A549 treated with Hydrocortisone at 1 μM for 4 hours (cell line): ENCODE data around the gene SEC23B. TPM values are rescaled to one million over a fixed set of nuclear protein-coding genes. Genes with fewer than 3 reads are reported as not detected.

Experiments
- total RNA-seq: library from RNA; stranded (reverse); fragments of 200-300 nt; extraction: Qiagen RNA extraction; gene quantifications from 5 replicates; pipeline ENCODE4 v1.2.3, GENCODE V29; 2022

Gene SEC23B
- 52.1 to 64.9 TPM (median 53.9 TPM) in 5 replicates for total RNA-seq

GRCh38 chr20:18507218-18508191 is at the start of gene SEC23B:
Gene SEC23B (plus strand): TSS chr20:18507940. CDS start chr20:18510836, 2,896 bp downstream.

DNA sequence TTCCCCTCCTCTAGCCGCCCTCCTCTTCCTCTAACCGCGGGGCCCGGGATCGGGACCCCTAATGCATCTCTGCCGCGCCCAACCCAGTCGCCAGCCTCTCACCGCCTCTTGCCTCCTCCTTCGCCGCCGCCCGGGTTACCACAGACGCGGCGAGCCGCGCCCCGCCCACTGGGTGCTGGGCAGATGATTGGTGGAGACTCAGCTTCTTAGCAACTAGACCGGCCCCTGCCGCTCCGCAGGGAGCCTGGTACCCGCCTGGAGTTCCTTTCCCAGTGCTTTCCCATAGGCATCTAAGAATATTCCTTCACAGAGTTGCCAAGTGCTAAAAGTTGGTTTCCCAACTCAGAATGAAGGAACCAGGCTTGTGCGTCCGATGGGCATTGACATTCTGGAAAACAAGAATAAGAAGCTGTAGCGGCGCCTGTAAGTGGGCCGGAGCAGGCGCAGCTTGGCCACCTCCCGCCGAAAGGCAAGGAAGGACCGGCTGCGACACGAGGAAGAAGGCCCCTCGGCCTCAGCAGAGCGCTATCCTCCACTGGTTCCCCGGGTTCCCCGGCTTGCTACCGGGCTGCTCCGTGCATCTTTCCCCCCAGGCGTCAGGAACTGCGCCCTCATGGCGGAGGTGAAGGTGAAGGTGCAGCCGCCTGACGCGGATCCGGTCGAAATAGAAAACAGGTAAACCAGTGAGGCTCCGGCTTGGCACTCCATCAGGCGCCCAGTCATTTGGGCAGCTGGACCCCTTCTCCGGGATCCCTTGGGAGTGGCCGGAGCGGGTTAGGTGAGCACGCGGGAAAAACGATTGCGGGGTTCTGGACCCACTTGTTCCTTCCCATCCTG is 40.6 kb upstream of the SEC23B start, which contains the start of the genes DZANK1 and POLR3F:
Gene DZANK1, minus strand, starts transcription at position 137 of the 837 bp plus-strand sequence. CDS start 1,672 bp downstream, outside the sequence.
Gene POLR3F, plus strand, starts transcription at position 497 of the 837 bp plus-strand sequence. Its CDS starts 117 bp downstream, at position 614.

GRCh38 chr20:18496740-18497592 is 10.8 kb upstream of the SEC23B start, which contains the start of gene RBBP9:
Gene RBBP9 (minus strand): TSS chr20:18497225. CDS start chr20:18497167, 58 bp downstream.

DNA sequence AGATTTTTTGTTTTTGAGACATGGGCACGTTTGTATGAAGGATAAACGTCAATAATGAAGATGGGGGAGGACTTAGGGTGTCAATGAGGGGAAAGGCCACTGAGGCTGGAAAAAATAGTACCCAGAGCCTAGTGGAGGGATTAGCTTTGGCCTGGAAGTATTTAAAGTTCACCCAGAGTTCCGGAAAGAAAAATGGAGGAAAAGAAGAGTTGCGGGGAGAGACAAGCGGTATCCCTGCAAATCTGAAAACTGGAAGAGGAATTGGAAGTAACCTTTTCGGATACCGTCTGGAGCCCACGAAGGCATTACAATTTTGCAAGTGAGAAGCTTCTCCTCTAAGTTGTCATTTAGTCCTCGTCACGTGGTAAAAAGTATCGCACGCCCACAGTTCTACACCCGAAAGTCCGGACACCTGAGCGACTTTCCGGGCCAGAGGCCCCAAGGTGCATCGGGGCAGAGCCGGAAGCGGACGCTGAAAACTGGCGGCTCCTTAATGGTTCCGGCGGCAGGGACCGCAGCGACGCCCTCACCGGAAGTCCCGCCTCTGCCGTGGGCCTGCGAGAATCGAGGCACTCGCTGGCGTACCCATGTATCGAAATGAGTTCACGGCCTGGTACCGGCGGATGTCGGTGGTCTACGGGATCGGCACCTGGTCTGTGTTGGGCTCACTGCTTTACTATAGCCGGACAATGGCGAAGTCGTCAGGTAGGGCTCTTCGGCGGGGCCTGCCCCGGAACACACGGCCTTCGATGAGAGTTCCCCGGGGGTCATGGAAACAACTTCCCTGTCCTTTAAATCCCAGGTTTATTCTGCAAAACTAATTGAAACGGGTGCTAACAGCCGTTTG is 59.4 kb downstream of the SEC23B start, which contains the start of gene SMIM26:
Gene SMIM26, plus strand, starts transcription at position 541 of the 847 bp plus-strand sequence. Its CDS starts 47 bp downstream, at position 588.

DNA sequence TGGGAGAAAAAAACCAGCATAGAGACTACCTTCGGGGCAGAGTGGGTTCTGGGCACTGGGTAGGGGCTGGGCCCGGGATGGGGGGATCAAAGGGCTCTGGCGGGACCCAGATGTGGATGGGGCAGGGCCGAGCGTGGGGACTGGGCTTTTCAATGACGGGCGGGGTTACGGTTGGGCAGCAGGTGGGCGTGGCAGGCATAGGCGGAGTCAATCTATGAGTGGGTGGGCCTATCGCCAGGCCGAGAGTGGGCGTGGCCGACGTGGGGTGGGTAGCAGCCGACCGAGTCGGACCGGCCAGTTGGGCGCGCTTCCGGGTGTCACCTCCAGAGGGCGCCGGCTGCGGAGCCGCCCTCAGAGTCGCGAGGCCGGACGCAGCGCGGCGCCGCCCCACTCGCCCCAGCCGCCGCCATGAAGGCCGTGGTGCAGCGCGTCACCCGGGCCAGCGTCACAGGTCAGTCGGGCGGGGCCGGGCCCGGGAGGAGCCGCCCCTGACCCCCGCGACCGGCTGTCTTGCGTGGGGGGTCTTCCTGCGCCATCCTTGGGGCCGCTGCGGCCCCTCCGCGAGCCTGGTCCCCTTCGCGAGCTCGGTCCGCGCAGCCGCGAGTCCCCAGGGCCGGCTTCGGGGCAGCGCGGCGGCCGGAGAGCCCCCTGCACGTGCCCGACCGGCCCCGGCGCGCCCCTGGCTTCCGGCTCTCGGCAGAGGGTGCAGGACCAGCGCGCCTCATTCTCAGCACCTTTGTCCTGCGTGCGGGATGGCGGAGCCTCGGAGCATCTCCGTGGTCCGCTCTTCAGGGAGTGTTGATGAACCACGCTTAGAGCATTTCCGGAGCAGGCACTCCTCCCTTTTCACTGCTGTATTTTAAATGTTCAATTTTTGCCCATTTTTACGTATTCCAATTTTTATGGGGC is 80.2 kb downstream of the SEC23B start, which contains the start of gene DTD1:
Gene DTD1, plus strand, starts transcription at position 390 of the 909 bp plus-strand sequence. Its CDS starts 19 bp downstream, at position 409.

Other genes starting within 250 kb of the SEC23B start
- gene ZNF133, start 219.4 kb upstream of the SEC23B start, total RNA-seq, result 9.4 to 14.6 TPM (median 11.9 TPM) in 5 replicates
- 2.4 to 3.2 TPM (median 2.6 TPM) in 5 replicates for gene DZANK1, start 40.9 kb upstream of the SEC23B start, total RNA-seq
- gene POLR3F, start 40.5 kb upstream of the SEC23B start, total RNA-seq, result 14.3 to 20.4 TPM (median 14.8 TPM) in 5 replicates
- gene RBBP9, start 10.7 kb upstream of the SEC23B start, total RNA-seq, result 11.0 to 15.3 TPM (median 13.2 TPM) in 5 replicates
- 127 to 144 TPM (median 134 TPM) in 5 replicates for gene SMIM26, start 59.5 kb downstream of the SEC23B start, total RNA-seq
- gene DTD1, start 80.1 kb downstream of the SEC23B start, total RNA-seq, result 76.7 to 80.5 TPM (median 79.0 TPM) in 5 replicates